ENCODE data around the gene ZNF181.

Gene ZNF181

DNA sequence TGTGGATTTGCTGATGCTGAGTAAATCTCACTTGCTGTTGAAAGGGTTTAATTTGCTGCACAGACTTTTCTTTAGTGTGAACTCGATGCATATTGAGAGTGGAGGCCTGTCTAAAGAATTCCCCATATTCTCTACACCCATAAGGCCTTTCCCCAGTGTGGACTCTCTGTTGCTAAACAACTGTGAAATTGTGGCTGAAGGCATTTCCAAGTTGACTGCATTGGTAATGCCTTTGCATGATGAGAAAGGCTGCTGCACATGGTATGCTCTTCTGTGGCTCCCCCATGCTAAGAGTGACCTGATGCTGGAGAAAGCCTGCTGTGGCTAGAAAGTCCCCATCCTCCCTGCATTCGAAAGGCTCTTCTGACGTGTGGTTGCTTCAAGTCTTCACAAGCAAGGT, 45.6 kb downstream of the ZNF181 start:
- TF ChIP-seq CTCF (IDR thresholded peaks at IDR 0.05; ENCODE audit: extremely low read depth, missing control alignments): no peak
- DNase-seq (ENCODE audit: low spot score): no peak

DNA sequence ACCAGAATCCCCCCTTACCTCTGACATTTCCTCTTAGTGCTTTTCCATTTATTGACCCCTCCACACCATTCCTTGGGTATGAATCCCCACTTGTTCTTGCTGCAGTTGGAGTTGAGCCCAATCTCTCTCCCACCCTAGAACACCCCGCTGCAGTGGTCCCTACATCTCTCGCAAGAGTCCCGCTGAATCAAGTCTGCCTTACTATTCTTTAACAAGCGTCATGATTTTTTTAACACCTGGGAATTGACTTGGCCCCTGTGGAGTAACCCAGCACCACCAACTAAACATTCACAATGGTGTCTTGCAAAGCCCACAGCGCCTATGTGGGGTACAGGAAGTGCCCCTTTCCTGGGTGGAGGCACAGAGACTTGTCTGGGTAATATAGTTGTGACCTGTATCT, 52.2 kb downstream of the ZNF181 start:
- DNase-seq (ENCODE audit: low spot score): no peak
- TF ChIP-seq CTCF (IDR thresholded peaks at IDR 0.05; ENCODE audit: extremely low read depth, missing control alignments): no peak

- DNase-seq (ENCODE audit: low spot score): no peak
- no peak for TF ChIP-seq CTCF (IDR thresholded peaks at IDR 0.05; ENCODE audit: extremely low read depth, missing control alignments)
Observed at GRCh38 chr19:34787059-34787824, 53.2 kb downstream of the ZNF181 start.

GRCh38 chr19:34788074-34788473, 54.0 kb downstream of the ZNF181 start:
- DNase-seq (ENCODE audit: low spot score): no peak

DNA sequence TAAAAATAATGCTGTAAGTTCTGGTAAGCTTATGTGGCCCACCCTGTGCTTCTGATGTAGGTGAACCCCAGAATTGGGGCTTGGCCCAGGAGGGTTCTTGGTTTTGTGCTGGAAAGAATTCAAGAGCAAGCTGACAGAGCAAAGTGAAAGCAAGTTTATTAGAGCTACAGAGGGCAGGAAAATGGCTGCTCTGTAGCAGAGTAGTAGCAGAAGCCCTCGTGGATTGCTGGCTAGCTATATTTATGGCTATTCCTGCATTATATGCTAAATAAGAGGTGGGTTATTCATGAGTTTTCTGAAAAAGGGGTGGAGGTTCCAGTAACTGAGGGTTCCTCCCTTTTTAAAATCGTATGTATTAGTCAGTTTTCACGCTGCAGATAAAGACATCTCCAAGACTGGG, 59.5 kb downstream of the ZNF181 start:
- no peak for DNase-seq (ENCODE audit: low spot score)
- no peak for TF ChIP-seq CTCF (IDR thresholded peaks at IDR 0.05; ENCODE audit: extremely low read depth, missing control alignments)

More at GRCh38 chr19:34788074-34788473, 54.0 kb downstream of the ZNF181 start:
- no peak for TF ChIP-seq CTCF (IDR thresholded peaks at IDR 0.05; ENCODE audit: extremely low read depth, missing control alignments)

DNA sequence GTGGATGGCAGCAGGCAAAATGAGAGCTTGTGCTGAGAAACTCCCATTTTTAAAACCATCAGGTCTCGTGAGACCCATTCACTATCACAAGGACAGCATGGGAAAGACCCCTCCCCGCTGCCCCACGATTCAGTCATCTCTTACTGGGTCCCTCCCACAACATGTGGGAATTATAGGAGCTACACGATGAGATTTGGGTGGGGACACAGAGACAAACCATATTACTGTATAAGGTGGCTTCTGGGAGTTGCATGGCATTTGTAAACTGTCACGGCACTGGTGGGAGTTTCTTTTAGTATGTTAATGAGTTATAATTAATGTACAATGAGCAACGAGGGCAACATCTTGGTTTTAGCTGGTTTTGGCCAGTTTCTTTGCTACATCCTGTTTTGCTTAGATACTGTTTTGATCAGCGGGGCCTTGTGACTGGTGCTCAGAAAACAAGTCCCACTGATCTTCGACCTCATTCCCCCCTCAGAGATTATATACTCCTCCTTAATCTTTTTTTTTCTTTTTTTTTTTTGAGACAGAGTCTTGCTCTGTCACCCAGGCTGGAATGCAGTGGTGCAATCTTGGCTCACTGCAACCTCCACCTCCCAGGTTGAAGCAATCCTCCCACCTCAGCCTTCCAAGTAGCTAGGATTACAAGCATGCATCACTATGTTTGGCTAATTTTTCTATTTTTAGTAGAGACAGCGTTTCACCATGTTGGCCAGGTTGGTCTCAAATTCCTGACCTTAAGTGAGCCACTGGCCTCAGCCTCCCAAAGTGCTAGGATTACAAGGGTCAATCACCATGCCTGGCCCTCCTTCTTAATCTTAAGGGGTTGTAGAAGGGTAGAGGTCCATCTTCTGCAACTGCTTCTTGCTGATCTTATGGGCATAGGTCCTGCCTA, 60.3 kb downstream of the ZNF181 start:
- no peak for DNase-seq (ENCODE audit: low spot score)
- TF ChIP-seq CTCF (IDR thresholded peaks at IDR 0.05; ENCODE audit: extremely low read depth, missing control alignments): no peak

Measured in GM20000 (cell line).